GM21447 (cell line): ENCODE measurements around the gene ADRM1.

Source experiments
- ATAC-seq: cut with Tn5 transposase; IDR thresholded peaks from one replicate; pipeline ENCODE4 v1.9.1; 2021; ENCODE audit not compliant: unreplicated experiment

Gene ADRM1

DNA sequence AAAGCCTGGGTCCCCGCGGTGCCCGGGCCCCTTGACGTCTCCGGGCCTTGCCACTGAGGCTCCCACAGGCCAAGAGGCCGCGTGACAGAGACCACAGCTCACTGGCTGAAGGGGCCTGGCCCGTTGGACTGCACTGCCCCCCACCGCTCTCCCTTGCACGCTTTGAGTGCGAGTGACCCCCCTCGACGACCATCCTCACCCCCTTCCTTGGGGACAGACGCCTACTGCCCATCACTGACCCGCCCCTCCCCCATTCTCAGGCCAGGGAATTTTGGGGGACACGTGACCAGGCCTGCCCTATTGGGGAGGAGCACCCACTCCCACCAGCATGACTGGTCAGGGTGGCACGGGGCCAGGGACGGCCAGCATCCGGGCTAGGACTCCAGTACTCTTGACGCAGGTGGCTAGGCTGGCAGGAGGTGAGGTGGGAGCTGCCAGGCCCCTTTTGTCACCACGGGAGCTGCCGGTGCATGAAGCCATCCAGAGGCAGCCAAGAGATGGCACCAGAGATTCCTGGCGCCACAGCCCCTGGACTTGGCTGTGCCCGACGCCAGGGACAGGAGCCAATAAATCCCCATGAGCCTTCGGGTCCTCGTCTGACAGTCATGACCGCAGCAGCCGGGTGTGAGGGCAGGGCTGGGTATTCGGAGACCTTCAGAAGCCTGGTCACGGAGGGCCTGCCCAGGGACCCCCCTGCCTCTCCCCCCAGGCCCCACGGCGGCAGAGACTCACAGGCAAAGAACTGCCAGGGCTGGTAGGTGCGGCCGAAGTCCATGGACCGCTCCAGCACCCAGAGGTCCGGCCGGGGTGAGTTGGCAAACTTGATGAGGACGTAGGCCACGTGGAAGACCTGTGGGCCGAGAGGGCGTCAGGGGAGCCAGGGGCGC lies 49.8 kb downstream of the ADRM1 start:
- ATAC-seq, result no peak

DNA sequence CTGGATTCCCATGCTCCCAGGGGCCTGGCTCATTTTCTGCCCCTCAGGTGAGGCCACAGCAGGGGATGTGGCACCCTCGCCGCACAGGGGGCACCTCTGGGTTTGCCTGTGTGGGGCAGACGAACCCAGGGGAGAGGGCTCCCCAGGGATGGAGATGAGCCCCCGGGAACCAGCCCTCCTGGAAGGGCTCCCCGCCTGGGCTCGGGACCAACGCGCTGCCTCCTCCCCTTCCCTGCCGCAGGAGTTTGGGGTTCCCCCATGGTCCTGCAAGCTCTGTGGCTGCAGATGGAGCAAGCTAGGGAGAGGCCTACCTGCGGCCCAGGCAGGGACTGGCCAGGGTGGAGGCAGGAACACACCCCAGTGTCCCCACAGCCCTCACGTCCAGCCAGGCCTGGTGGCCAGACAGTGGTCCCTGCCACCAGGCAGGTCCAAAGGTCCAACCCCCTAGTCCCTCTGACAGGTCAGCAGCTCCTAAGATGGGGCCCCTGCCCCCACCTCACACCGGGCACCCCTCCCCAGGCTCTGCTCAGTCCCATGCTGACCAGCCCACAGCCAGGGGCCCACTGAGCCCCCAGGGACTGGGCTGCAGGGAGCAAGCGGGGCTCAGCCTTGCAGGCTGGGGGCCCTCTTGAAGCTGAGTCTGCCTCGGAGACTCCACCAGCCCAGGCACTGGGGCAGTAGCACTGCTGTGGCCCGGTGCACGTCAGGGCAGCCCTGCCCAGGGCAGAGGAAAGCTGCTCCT lies 50.7 kb downstream of the ADRM1 start:
- ATAC-seq, result no peak

DNA sequence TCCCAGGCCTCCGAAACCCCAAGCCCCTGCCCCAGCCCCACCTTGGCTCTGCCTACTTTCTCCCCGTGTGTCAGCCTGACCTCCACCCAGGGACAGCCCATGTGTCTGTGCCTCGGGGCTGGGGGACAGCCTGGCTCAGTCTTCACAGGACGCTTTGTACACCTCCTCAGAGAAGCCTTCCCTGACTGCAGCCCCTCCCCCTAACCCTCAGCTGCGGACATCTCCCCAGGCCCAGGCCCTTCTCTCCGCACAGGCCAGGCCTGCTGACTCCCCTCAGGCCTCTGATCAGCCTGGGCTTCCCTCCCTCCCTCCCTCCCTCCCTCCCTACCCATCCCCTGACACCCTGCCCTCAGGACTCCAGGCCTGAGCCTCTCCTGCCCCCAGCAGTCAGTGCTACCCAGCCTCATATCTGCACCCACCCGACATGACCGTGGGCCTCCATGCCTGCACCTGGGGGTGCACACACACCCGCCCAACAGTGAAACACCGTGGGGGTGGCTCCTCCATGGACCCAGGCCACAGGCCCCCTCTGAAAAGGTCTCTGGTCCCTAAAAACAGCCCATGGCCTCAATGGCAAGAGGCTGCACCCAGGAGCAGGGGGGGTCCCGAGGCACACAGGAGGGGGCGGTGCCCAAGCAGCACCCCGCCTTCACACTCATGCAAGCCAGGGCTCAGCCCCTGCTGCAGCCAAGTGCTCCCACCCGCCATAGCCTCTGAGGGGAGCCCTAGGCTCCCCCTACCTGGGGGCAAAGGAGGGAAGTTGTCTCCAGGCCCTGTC lies 51.4 kb downstream of the ADRM1 start:
- no peak for ATAC-seq

DNA sequence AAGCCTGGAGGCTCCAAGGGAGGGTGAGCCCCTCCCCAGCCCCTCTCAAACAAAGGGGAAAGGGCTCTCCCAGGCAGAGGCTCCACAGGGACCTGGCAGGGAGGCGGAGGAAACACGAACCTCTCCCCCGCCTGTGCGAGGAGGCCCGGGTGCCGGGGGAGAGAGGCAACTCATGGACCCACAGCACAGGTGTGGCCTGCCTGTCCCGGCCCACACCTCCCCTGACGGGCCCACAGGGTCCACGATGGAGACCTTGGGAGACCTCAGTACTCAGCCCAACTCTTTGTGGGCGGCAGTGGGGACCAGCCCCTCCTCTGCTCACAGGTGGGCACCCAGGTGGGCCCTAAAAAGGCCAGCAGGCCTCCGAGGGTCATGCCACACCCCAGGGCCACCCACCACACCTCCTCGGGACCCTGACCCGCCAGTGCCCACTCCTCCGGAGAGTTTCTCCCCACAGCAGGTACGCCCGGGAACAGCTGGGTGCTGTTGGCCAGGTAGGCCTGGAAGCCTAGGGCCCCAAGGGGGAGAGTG lies 52.1 kb downstream of the ADRM1 start:
- ATAC-seq, result no peak

DNA sequence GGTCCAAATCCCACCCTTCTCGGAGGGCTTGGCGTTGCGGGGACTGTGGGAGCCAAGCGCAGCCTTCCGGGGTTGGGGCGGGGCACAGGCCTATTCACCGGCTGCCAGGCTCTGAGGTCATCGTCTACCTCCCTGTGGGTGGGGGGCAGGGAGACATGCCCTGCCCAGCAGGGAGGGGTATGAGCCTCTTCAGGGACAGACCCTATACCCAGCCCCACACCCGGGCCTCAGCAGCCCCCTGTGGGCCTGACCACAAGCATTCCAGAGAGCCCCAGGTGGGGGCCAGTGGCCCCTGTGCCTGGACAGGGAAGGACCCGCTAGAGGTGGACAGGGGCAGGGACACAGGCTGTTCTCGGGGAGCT lies 52.7 kb downstream of the ADRM1 start:
- no peak for ATAC-seq

DNA sequence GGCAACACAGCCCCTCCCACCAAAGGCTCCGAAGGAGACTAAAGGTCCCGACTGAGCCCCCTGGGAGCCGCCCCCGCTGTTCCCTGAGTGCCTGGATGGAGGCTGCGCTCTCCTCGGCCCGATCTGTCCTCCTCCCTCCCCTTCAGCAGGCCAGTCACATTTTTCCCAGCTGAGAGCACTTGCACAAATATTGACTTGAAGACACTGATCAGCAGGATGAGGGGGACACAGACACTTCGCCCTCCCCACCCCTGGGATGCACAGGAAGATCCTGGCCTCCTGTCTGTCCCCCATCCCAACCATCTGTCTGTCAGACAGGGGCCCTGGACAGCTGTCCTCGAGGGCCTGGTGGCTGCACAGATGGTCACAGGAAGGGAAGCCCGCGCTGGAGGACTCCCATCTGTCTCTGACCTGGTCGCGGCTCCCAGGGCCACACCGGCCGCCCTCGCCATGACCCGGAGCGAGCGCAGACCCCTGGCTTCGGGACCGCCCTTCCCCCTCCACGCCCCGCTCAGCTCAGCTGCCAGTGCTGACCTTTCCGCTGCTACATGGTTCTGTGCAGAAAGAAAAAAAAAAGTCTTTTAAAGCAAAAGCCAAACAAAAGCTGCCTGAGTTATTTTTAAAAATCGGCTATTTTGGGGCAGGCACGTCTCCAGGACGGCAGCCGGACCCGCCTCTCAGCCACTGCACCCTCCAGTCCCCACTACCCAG lies 53.2 kb downstream of the ADRM1 start:
- no peak for ATAC-seq

DNA sequence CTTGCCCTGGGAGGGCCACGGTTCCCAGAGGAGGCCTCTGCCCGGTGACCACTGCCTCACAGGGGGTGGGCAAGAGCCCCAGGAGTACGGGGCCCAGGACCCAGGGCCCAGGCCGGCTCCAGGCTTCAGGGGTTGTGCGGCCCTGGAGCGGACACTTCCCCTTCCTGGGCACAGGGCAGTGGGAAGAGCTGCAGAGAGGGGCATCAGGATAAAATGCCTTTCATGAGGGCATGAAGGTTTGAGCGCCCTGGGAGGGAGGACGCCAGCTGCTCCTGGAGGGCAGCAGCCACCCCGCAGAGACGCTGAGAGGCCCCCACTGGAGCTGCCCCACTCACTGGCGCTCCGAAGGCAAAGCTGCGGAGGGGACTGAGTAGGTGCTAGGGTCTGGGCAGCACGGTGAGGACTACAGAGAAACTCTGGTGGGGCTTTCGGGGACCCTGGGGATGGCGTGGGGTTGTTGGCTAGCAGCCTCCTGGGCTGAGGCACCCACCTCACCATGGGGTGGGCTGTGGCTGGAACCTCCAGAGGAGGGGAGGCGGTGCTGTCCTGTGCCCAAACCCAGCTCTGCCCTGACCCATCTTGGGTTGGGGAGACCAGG lies 53.9 kb downstream of the ADRM1 start:
- ATAC-seq, result no peak

DNA sequence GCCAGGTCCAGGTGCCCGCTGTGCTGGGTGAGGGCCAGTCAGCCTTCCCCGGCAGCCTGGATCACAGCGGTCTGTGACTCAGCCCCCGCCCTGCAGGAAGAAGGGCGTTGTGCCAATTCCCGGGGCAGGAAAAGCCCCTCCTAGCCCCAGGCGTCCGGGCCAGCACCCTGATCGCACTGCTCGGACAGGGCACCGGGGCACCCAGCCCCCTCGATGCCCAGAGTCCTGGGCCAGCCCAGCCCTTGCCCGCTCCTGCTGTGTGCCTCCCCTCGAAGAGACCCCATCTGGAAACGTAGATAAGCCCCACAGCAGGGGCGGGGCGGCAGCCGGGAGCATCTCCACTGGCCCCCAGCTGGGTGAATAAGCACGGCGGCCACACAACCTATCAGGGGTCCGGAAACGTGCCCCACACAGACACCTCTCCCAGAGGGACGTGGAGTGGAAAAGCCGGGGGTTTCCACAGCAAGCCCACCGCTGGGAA lies 54.4 kb downstream of the ADRM1 start:
- no peak for ATAC-seq

DNA sequence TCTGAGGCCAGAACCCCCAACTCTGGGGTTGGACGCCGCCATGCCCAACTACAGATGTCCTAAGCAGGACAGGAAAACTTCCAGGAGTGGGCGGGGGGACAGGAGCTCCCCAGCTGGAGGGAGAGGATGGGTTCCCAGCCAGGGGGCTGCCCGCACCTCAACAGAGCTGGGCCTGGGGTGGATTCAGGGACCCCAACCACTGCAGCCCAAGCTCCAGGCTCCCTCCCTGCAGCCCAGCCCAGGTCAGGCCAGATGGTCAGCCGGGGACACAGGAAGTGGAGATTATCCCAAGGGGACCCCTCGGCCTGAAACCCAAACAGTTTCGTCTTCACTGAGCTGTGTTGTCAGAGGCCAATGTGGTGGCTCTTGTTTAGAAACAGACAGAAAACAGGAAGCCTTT lies 54.9 kb downstream of the ADRM1 start:
- ATAC-seq, result no peak
